ENCODE data around the gene CASP8AP2.
"Not testable (repeated sequence)": the region's sequence is repeated elsewhere in the genome, so short reads cannot be mapped to it uniquely, and the experiment has no call there.

The CASP8AP2 gene

GRCh38 chr6:89888871-89889270, 59.2 kb downstream of the CASP8AP2 start:
- DNase-seq = peak in 1 of 5 donors; percentile 83

- DNase-seq = not testable (repeated sequence)
Observed at GRCh38 chr6:89890845-89891528, 61.3 kb downstream of the CASP8AP2 start.

GRCh38 chr6:89892577-89892976, 62.9 kb downstream of the CASP8AP2 start:
- DNase-seq = not testable (repeated sequence)

GRCh38 chr6:89894169-89894568, 64.5 kb downstream of the CASP8AP2 start, which contains the start of gene GJA10:
Gene GJA10 (plus strand): TSS chr6:89894469. CDS start chr6:89894469, 0 bp downstream.
- DNase-seq = no peak

- DNase-seq = no peak
Observed at GRCh38 chr6:89895276-89895874, 65.7 kb downstream of the CASP8AP2 start.

GRCh38 chr6:89910001-89910901, 80.6 kb downstream of the CASP8AP2 start:
- DNase-seq = not testable (repeated sequence)

GRCh38 chr6:89910902-89911240, 81.2 kb downstream of the CASP8AP2 start:
- DNase-seq = no peak

GRCh38 chr6:89916136-89916920, 86.6 kb downstream of the CASP8AP2 start:
- DNase-seq = no peak

GRCh38 chr6:89917216-89917615, 87.5 kb downstream of the CASP8AP2 start:
- DNase-seq = no peak

- DNase-seq = no peak
Observed at GRCh38 chr6:89917801-89918366, 88.2 kb downstream of the CASP8AP2 start.
